SW 1271 (cell line): ENCODE data around the gene NCSTN.
"Not testable (repeated sequence)": the region's sequence is repeated elsewhere in the genome, so short reads cannot be mapped to it uniquely, and the experiment has no call there.

Experiments
- DNase-seq, 2 experiments: peaks; one replicate each; lab custom pipeline; 2025; lab: John Stamatoyannopoulos, UW

The NCSTN gene

DNA sequence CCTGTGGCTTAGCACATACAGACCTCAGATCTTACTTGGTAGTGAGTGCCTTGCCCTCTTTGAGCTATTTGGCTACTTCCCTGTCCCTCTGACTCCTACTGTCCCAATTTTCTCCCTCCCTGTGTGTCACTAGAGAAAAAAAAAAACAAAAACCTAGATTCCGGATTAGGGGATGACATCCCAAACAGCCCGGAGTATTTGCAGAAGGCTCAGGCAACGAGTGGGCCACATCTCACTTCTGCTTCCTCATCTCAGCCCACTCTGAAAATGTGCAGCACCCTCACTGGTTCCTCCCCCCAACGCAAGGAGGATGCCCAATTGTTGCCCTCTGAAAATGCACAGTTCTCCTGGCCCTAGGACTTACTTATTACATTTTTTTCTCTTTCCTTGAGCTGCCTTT, 28.6 kb downstream of the NCSTN start:
- DNase-seq = no peak

DNA sequence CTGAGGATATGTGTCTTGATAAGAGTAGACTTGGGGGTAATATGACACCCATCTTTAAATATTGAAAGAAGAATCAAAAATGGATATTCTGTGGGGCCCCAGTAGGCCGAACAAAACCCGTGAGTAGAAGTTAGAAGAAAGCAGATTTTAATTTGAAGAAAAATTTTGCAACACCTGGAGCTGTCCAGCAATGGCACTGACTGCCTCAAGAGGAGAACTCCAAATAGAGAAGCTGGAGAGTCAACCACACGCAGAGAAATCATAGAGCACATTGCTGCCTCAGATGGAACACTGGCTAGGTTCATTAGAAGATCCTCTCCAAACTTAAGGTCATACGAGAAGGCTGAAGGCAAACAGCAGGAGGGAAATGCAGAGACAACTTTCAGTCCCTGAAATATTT, 30.5 kb downstream of the NCSTN start:
- DNase-seq = no peak

DNA sequence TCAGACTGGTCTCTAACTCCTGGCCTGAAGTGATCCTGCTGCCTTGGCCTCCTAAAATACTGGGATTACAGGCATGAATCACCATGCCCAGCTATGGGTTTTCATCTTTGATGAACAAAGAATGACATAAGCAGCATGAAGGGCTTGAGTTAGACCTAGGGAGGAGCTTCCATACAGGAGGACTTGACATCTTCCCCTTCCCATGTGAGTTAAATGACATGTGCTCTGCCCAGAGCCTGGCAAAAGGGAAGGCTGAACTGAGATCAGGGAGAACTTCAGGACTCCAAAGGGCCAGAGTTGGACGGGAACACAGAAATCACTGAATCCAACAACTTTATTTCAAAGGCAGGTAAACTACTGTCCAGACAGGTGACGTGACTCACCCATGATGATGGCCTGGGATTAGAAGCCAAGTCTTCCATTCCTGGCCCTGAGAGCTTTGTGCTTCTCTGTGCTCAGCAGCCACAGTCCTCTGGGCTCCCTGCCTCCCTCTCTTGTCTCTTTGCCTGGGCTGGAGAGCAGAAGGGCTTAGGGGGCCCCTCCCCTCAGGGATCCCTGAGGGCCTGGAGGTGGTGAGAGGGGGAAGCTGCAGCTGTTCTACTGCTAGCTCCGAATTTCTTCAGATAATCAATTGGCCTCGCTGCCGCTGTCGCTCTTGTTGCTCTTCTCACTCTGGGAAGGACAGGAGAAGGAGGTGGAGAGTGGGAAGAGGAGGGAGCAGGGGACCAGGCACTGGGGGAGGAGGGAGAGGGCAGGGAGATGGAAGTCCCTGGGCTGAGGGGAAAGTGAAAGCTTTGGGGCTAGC, 31.3 kb downstream of the NCSTN start:
- no peak for DNase-seq

GRCh38 chr1:160375788-160376524, 32.8 kb downstream of the NCSTN start:
- no peak for DNase-seq

DNA sequence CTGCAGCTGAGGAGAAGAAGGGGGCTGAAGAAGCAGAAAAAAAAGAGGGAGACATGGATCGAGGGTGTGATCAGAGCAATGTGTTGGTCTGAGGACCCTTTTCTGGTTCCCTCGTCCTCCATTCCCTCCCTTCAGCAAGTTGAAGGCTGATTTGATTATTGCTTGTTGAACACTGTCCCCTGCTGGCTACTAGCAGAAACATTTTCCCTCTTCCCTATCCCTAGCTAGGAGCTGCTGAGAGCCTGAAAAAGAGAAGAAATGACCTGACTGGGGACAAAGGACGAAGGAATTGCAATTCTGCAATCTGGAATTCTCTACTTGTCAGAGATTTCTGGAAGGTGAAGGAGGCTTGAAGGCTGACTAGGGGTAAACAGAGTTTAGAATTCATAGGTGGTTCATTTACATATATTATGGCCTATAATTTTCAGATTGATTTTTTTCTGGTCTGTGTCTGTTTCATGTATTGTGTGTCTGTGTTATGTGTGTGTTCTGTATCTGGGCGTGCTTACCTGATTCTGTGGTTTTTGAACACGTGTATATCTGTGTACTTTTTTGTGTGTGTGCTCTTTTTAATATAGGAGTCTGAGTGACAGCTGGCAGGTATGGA, 33.4 kb downstream of the NCSTN start:
- DNase-seq = peak in 1 of 2 experiments; percentile 29

DNA sequence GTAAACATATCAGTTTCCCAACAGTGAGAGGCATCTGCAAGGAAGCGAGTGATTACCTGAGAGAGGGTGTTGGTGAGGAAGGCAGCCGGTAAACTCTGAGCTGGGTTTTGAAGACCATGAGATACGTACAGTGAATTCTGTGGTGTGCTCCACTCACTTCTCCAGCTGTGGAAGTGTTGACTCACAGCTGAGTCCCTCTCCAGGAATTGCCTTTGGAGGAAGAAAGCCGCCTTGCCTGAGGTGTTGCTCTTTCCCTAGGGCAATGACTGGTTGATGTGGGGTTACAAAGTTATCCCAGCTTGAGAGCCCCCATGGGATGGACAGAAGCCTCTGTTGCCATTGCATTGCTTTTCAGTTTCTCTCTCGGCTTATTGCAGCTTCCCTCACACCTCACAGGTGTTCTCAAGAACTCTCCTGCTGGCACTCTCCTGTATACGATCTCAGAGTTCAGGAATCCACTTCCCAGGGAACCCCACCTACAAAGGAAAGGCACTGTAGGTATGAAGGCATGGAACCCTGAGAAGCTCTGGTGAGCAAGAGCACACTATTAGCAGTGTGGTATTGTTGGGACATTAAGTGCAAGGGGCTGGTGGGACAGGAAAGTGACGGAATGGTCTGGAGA, 34.5 kb downstream of the NCSTN start:
- DNase-seq = no peak

- DNase-seq = not testable (repeated sequence)
Measured at GRCh38 chr1:160384812-160385211, 41.6 kb downstream of the NCSTN start.

- not testable (repeated sequence) for DNase-seq
Measured at GRCh38 chr1:160388406-160388805, 45.2 kb downstream of the NCSTN start.

GRCh38 chr1:160394673-160395072, 51.5 kb downstream of the NCSTN start:
- DNase-seq = no peak

DNA sequence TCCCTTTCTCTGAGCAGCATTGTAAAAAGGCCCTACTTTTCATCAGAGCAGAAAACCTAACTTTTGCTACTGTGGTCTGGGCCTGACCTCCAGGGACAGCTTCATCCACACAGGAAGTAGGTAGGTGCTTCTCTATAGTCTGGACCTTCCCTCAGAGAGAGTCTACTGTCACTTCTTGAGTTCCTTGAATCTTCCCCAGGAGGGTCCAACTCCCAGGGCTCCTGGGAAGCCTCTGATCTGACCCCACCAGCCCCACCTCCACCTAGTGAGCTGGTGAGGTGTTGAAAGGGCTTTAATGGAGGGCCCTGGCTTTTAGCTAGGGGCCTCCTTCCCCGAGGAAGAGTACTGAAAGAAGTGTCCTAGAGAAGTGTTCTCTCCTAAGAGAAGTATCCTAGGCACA, 54.5 kb downstream of the NCSTN start:
- DNase-seq = no peak

- no peak for DNase-seq
Measured at GRCh38 chr1:160398823-160399222, 55.6 kb downstream of the NCSTN start.

DNA sequence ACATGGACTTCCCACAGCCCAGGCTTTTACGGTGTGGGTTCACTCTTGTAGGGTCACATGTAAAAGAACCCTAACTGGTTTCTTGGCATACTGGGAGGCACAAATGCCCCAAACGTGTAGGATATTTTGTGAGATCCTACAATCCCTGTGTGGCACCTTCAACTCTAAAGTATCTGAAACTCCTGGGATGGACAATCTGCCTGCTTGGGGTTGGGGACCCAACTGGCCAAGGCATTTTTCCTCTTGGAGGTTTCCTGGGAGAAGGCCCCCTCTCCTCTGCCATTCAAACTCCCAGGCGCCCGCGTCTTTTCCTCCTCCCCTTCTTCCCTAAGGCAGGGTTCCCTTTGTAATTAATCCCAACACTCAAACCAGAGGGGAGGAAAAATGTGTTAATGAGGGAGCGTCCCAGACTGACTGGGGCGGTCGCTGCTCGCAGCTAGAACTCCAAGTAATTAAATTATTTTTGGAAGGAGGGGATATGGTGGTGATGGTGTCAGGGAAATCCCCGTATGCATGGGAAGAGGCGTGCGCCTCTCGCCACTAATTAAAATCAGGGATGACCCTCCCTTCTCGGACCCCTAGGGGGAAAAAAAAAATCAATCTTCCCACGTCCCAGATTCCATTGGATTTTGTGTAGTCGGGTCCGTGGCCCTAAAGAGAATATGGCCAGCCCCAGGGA, 56.5 kb downstream of the NCSTN start:
- no peak for DNase-seq

- DNase-seq = no peak
Measured at GRCh38 chr1:160400223-160400645, 57.1 kb downstream of the NCSTN start, which contains the start of gene VANGL2. Gene VANGL2 (plus strand): TSS chr1:160400564. CDS start chr1:160415838, 15,274 bp downstream.

DNA sequence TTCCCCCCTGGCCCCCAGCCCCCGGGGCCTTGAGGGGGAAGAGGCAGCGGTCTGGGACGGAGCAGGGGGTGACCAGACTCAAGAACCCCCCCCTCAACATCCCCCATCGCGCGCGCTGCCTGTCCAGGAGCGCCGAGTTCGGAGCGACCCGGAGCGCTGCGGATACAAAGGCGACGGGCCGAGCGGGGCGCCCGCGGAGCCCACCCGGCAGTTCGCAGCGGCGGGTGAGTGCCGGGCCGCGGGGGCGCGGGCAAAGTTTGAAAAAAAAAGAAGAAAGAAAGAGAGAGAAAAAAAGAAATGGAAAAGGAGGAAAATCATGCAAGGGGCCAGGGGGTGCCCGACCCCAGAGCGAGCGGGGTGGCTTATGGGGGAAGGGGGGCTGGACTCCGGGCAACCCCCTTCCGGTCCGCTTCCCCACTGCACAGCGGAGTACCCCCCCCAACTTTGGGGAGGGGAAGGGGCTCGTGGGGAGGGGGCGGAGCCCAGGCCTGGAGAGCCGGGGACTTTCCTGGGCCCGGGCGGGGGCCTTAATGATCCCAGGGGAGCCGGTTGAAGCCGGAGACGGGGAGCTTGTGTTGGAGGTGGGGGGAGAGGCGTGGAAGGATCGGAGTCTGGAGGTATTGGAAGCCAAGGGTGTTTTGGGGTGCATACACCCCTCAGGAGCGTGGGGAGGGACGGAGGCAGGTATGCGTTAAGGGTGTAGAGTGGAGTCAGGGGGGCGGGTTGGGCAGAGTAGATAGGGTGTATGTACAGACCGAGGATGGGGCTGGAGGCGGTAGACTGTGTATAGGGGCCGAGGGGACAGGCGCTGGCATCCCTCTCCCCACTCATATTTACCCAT, 57.7 kb downstream of the NCSTN start:
- DNase-seq = no peak

DNA sequence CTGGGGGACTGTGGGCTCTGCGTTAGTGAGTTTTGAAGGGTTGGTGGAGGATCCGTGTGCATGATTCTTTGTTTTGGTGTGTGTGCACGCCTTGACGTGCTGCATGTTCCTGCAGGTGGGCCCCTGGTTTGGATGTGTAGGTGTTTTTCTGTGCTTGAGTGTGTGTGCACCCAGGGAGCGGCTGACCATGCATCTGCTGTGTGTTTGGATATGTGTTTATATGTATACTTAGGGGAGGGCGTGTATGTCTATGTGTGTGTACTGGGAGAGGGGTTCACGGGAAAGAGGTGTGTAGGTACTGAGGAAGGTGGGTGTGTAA, 58.3 kb downstream of the NCSTN start:
- no peak for DNase-seq

DNA sequence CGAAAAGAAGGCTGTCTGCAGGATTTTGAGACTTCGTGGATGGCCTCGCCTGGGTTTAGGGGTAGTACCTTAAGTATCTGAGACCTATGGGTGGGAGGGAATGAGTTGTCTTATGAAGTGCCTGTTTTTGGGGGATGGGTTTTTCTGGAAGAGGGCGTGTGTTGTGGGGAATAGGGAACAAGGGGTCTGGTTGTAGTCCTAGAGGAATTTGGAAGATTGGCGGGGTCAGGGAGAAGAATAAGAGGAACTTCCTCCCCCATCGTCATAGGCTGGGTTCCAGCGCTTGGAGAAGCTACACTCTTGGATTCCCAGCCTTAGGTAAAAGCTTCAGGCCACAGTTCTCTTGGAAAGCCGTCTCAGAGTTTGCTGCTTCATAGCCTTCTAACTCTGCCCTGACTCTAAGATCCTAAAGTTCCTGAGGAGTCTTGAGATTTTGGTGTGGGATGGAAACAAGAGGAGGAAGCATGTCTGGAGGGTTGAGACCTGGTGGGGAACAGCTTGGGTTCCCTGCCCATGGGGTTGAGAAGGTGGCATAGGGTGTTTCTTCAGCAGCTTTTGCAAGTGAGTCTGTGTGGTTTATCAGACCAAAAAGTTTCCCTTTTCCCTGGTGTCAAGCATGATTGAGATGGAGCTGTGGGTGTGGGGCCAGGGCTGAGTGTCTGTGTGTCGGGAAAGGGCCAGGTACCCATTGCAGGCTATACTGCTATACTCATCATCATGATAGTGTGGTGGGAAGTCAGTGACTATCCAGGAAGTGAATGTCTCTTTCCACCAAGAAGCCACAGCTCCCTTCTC, 59.0 kb downstream of the NCSTN start:
- DNase-seq = no peak

GRCh38 chr1:160403244-160403643, 60.1 kb downstream of the NCSTN start:
- no peak for DNase-seq

DNA sequence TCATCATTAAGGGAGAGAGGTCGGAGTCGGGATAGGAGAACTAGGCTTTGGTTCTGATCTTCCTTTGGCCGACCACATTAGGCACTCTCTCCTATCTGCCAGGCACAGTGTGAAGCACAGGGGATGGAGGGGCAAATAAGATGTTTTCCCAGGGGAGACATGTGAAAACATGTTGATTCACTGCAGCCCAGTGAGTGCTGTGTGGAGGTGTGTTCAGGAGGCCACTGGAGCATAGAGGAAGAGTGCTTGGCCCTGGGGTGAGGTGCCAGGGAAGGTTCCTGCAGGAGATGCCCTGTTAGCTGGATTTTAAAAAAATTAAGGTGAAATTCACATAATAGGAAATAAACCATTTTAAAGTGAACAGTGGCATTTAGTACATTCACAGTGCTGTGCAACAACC, 60.9 kb downstream of the NCSTN start:
- DNase-seq = no peak

- no peak for DNase-seq
Measured at GRCh38 chr1:160405331-160405877, 62.2 kb downstream of the NCSTN start.
